SIG-M5 treated with dmso at 0.1 percent for 504 hours (cell line): ENCODE data around the gene CLIC1.

Experiments
- DNase-seq: peaks from one replicate; lab custom pipeline; 2025; ENCODE audit not compliant: unreplicated experiment; lab: John Stamatoyannopoulos, UW

CLIC1 gene

DNA sequence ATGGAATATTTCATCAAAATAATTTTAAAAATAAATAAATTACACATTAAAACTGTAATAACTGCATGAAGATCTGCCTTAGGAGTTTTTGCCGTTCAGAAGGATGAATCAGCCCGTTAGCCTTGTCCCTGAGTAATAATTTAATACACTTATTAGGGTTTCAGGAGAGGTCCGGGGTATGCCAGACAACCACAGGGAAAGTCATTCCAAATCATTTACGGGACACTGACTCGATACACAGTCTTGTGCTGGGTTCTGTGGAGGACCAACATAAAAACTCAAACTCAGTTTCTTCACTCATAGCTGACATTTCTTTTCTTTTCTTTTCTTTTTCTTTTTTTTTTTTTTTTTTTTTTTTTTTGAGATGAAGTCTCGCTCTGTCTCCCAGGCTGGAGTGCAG, 30.4 kb downstream of the CLIC1 start:
- no peak for DNase-seq

GRCh38 chr6:31702819-31703716, 33.3 kb downstream of the CLIC1 start, which contains the start of gene ABHD16A:
Gene ABHD16A (minus strand): TSS chr6:31703324. CDS start chr6:31703281, 43 bp downstream.
- peak; percentile 97 for DNase-seq

DNA sequence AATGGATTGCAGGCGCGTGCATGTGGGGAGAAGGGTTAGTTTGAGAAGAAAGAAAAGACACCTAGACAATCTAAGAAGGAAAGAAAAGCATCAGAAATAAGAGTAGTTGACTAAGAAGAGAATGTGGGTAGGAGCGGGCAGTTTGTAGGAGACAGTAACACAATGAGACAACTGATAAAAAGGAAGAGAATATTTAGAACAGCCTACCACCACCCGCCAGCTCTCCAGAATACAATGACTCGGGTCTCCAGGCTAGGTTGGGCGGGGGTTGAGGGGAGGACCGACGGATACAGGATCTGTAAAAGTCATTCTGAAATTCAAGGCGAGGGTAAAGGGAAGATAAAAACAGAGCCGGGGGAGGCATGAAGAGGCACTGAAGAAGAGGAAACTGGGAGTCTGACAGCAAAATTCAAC, 33.9 kb downstream of the CLIC1 start:
- no peak for DNase-seq

GRCh38 chr6:31701666-31702404, 34.5 kb downstream of the CLIC1 start:
- no peak for DNase-seq

DNA sequence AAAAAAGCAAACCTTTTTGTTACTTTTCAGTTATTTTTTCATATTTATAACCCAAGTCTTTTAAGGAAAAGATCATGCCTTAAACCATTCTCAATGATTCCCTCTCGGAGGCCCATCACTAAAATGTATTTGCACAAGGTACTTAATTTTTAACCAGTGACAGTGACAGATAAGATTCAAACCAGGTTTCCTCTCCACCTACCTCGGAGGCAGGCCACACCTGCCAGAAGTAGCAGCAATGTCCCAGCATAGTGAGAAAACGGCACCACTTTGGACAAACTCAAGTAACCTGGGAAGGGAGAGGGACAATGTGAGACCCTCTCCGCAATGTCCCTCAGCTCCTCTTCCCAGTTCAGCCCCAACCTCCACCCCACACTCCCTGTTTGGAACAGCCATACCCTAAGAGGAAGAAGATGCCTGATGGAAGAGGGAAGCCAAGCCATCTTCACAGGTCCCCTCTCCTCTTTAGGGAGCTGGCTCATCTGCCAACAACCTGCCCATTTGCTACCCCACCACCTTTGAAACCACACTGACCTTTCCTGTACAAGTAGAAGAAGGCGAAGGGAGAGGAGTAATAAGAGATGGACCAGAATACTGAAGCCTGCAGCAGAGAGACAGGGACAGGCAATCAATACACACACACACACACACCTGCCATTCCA, 35.5 kb downstream of the CLIC1 start:
- no peak for DNase-seq

DNA sequence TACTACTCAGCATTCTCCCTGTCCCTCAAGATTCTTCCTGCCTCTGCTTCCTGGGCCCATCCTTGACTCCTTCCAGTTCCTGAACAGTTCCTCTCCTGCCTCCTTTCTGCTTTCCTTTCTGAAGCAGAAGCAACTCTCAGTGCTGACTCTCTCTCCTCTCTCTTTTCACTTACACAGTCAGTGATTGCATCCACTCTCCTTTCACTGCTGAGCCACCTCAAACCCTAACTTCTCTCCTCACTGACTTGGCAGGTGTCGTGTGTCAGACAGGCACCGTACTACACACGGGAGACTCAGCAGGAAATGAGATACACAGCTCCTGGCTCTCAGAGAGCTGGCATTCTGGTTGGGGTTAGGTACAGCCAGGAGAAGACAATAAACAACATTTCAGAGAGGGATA, 38.8 kb downstream of the CLIC1 start:
- no peak for DNase-seq

GRCh38 chr6:31693535-31693934, 42.8 kb downstream of the CLIC1 start:
- no peak for DNase-seq

DNA sequence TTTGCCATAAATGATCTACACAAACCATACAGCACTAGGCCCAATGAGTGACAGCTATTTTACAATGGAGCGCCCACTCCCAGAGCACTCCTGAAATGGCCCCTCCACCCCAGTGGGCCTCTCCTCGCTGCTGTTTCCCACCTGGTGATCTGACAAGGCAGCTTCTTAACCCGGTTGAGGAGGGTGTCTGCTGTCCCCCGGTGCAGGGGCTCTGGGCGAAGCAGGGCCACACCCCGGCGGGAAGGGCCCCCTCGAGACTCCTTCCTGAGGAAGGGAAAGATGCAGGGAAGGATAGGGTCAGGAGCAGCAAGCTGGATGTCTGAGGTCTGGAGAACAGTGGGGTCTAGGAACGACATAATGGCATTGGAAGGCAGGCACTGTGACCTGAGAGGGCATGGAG, 43.4 kb downstream of the CLIC1 start:
- no peak for DNase-seq

DNA sequence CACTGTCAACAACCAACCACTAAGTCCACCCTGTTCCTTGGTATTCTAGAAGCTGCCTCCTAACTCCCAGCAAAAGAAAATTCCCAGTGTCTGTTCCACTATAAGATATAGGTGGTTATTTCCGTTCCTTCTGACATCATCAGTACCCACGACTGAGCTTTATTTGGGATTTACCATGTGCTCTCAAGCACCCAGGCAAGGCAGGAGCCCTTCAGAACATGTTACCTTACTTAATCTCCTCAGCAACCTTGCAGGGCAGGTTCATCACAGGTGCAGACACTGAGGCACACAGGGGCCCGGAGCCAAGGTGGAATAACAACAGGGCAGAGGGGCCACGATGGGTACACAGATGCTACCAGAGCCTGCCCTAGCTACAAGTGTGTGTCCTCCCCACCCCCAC, 44.0 kb downstream of the CLIC1 start:
- DNase-seq, result no peak

GRCh38 chr6:31691564-31692108, 44.7 kb downstream of the CLIC1 start:
- DNase-seq, result no peak

- no peak for DNase-seq
Observed at GRCh38 chr6:31691078-31691463, 45.3 kb downstream of the CLIC1 start.

DNA sequence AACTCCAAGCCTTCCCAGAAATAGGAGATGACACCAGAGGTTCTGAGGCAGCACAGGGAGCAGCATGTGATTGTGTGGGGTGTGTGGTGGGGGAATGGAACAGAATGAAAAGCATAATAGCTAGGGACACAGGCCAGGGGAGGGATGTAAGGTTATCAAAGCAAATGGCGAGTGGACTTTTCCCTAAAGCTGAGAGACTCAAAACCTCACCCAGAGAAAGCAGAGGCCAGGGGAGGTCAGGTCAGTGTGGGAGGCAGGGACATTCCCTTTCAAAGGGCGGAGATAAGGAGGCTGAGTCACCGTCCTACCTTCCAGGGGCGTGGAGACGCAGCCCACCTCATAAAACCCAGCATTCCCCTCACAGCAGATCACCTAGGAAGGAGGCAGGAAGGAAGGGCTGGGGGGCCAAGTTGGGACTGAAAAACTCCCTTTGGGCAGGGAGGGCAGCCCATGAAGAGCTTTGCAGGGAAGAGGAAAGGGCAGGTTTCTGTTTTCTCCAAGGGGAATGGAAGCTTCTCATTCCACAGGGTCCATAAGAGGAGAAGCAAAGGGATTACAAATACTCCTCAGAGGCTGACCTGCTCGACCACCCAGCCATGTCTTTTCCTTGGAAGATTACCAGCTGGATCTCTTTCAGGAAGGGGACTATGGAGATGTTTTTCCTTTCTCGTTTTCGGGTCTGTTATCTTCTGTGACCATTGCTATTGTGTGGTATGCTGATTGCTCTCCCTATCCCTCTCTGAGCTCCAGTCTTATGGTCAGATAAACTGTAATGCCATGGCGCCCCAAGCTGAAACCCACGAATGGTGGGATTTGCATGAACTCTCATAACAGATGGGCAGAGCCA, 45.9 kb downstream of the CLIC1 start:
- DNase-seq, result no peak

DNA sequence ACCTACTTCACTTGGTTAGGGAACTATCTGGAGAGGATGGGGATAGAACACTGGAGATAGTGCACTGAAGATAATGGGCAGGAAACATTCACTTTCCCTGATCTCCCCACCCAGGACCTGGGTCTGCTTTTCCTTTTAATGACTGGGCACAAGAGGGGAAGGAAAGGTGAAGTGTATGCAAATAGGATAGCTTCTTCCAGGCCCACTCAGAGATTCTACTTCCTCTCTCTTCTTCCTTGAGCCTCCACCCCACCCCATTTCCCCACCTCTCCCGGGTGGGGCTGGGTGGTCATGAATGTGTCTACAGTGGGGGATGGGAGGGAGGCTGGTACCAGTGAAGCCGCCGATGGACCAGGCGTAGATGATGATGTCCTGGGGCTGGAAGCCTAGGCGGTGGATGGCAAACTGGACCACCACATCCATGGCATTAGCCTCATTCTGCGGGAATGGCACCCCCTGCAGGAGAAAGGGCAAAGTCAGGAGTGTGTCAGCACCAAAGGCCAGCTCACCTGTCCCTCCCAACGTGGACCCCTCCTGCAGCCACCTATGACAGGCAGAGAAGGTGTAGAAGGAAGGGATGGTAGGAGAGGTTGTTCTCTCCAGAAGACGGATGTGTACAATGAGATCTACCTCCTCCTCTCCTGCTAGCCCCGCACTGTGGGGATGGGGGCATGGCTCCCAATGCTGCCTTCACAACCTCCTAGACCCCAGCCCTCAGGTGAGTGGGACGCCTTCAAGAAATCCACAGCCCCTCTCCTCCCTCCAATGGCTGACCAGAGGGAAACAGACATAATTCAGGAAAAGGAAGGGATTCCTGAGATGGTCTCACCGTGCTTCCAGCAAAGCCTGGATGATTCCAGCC, 46.9 kb downstream of the CLIC1 start:
- no peak for DNase-seq

DNA sequence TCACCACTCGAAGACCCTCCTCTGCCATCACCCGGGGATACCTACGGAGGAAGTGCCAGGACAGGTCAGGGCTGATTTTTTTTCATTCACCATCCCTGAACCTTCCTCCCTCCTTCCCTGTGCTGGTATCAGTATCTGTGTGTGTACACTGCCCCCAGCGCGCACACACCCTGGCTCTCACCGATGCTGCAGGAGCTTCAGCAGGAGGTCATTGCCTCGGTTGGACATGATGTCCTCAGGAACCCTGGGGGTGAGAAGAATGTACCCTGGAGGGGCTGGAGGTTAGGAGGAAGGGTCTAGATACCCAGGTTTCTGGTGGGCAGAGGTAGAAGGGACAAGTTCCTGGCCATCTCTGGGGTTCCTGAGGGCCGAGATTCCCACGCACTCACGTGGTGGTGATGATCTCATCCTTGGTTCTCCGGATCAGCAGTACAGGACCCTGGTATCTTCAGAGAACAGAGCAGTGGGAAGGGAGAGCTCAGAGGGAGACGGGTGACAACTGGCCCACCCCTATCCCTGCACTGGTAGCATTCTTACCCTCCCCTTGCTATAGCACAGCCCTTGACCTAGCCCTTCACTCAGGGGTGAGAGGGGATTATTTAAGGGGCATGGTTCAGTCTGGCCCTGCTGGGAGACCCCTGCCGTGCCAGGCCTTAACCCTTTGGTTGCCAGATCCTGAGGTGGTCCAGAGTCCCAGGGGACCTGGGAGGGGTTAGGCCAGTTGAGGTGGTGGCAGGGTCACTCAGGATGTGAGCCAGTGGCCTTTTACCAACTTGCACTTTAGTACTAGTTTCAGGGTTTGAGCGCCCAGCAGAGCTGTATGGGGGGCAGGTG, 48.3 kb downstream of the CLIC1 start:
- DNase-seq, result no peak

DNA sequence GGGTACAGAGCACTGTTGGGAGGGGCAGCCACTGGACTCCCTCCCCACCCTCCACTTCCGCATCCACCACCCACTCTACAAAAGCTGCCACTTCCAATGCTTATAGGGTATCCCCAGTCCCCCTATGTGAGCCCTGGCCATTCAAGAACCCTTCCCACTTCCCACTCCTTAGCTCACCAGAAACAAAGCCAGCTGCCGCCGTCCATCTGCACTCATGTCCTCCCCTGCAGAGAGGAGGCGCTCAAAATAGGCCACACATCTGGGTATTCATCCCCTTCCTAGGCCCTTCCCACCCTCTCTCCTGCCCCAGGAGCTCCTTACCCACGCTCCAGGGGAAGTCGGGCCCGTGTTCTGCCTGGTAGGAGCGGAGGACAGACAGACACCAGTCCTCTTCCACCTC, 49.0 kb downstream of the CLIC1 start:
- no peak for DNase-seq

DNA sequence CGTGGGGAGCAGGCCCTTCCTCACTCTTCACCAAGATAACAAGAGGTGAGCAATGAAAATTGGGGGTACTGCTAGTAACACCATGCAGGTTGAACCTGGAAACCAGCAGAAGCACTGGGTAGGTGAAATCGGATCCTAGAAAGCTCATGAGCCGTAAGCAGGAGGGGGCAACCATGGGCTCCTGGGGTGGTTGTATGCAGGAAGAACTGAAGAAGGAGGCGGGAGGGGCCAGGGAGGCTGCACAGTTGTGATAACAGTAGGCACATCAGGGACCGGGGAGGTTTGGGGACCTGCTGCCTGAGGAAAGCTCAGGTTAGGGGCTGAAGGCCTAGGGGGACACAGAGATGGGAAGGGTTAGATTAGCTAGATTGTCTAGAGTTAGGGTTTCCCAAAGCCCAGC, 49.8 kb downstream of the CLIC1 start:
- no peak for DNase-seq

DNA sequence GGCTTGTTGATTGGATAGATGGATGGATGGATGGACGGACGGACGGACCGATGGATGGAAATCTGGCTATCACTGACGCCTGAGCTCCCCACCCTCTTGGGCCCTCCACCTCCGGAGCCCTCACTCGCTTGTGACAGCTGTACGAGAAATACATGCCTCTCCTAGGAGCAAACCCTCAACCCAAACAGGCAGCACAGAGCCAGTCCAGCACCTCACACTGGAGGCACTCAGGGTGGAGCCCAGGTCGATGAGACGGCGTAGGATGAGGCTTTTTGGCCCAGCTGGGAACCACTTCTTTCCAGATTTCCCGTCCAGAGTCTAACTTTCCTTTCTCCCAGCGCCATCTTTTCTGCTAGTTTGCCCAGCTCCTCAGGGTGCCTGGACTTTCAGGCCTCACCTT, 52.7 kb downstream of the CLIC1 start:
- DNase-seq, result no peak

GRCh38 chr6:31681135-31681671, 55.1 kb downstream of the CLIC1 start:
- DNase-seq, result no peak
